B cell (primary cell): ENCODE results near the gene TET3.

Experiments
- EZH2 ChIP-seq: IDR thresholded peaks from 2 replicates; pipeline ENCODE4 v1.6.1; 2012; ENCODE audit warnings: borderline replicate concordance, low read depth, mild to moderate bottlenecking, moderate library complexity, low read length; ENCODE audit not compliant: insufficient read depth, poor library complexity, severe bottlenecking
- TF ChIP-seq, protein P1 (sequence below): fragments of 200-600 bp; IDR thresholded peaks from one replicate; pipeline ENCODE4 v1.8.0; 2022; ENCODE audit warnings: antibody characterized with exemption, mild to moderate bottlenecking

DNA sequence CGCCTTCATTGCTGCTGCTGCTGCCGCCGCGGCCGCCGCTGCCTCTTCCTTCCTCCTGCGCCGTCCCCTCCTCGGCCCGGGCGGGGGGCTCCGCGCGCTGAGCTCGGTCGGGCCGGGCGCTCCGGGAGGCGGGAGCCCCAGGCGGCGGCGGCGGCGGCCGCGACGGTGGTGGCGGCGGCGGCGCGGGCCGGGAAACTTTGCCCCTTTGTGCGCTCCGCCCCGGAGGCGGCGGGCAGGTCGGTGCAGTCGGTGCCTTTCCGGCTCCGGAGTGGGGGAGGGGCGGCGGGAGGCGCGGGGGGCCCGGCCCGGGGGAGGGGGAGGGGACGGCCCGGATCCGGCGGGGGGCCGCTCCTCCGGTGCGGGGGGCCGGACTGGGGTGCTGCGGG lies 205 bp downstream of the TET3 start:
- TF ChIP-seq, protein P1, sequence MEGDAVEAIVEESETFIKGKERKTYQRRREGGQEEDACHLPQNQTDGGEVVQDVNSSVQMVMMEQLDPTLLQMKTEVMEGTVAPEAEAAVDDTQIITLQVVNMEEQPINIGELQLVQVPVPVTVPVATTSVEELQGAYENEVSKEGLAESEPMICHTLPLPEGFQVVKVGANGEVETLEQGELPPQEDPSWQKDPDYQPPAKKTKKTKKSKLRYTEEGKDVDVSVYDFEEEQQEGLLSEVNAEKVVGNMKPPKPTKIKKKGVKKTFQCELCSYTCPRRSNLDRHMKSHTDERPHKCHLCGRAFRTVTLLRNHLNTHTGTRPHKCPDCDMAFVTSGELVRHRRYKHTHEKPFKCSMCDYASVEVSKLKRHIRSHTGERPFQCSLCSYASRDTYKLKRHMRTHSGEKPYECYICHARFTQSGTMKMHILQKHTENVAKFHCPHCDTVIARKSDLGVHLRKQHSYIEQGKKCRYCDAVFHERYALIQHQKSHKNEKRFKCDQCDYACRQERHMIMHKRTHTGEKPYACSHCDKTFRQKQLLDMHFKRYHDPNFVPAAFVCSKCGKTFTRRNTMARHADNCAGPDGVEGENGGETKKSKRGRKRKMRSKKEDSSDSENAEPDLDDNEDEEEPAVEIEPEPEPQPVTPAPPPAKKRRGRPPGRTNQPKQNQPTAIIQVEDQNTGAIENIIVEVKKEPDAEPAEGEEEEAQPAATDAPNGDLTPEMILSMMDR = no peak
- no peak for TF ChIP-seq EZH2
